Upper lobe of left lung (tissue), 6 donors: Measurements from ENCODE around the gene DERA. TPM values are rescaled to one million over a fixed set of nuclear protein-coding genes. Genes with fewer than 3 reads are reported as not detected.
A peak's percentile ranks its signal among the peaks of the same experiment; 100 is the strongest.
"Not testable (repeated sequence)": the region's sequence is repeated elsewhere in the genome, so short reads cannot be mapped to it uniquely, and the experiment has no call there.

Experiments used
- ATAC-seq, 2 donors: fragments of 200-7000 bp; cut with Tn5 transposase; one replicate each; pipeline ENCODE4 v1.9.1; 2022; ENCODE audit warnings: mild to moderate bottlenecking in 2 of 2, moderate library complexity in 2 of 2; ENCODE audit not compliant: low FRiP score in 2 of 2
- DNase-seq, 2 donors: peaks; one replicate each; pipeline ENCODE4 v3.0.0-alpha.2; 2019 to 2020
- H3K27ac ChIP-seq, 4 donors: fragments of 200-600 bp; sonication (generic); one replicate each; pipeline ENCODE4 v1.5.1; 2016 to 2019
- H3K27me3 ChIP-seq, 4 donors: fragments of 200-600 bp; sonication (generic); one replicate each; pipeline ENCODE4 v1.5.1; 2017 to 2019
- H3K36me3 ChIP-seq, 4 donors: fragments of 200-600 bp; sonication (generic); one replicate each; pipeline ENCODE4 v1.5.1; 2016 to 2019
- H3K4me1 ChIP-seq, 4 donors: fragments of 200-600 bp; sonication (generic); one replicate each; pipeline ENCODE4 v1.5.1; 2018 to 2019
- H3K4me3 ChIP-seq, 4 donors: fragments of 200-600 bp; sonication (generic); one replicate each; pipeline ENCODE4 v1.5.1; 2017 to 2019; ENCODE audit warnings: mild to moderate bottlenecking in 2 of 4, moderate library complexity in 1 of 4
- H3K9me3 ChIP-seq, 4 donors: fragments of 200-600 bp; sonication (generic); one replicate each; pipeline ENCODE4 v1.5.1; 2018 to 2019
- EP300 ChIP-seq, 4 donors: sonication (generic); formaldehyde crosslinking; IDR thresholded peaks; one replicate each; pipeline ENCODE4 v1.5.1; 2017; ENCODE audit warnings: antibody characterized with exemption in 4 of 4, control low read depth in 2 of 4
- POLR2A ChIP-seq, 4 donors: fragments of 450-650 bp; IDR thresholded peaks; one replicate each; pipeline ENCODE4 v1.5.1; 2016 to 2017; ENCODE audit warnings: antibody characterized with exemption in 4 of 4, mild to moderate bottlenecking in 2 of 4
- POLR2AphosphoS5 ChIP-seq, 2 donors: sonication (generic); formaldehyde crosslinking; IDR thresholded peaks; one replicate each; pipeline ENCODE4 v1.5.1; 2017; ENCODE audit warnings: antibody characterized with exemption in 2 of 2
- WGBS, 2 donors: methylation state at CpG; one replicate each; pipeline ENCODE4 v1.1.5; 2017 to 2018; 5-methylcytosine and 5-hydroxymethylcytosine counted together
- total RNA-seq, 6 donors: library from RNA; depleted of rRNA in 4 of 6; stranded (reverse); fragments of >200 nt in 4 of 6; gene quantifications; one replicate each; pipeline versions ENCODE4 v1.1.0 to v1.2.1, GENCODE V29; 2016 to 2021
- TF ChIP-seq, protein P1 (sequence below), 6 experiments: fragments of 450-650 bp in 4 of 6; fragments of 200-600 bp in 2 of 6; sonication (generic) in 2 of 6; IDR thresholded peaks; one replicate each; pipeline ENCODE4 v1.5.1; 2016 to 2019; ENCODE audit warnings: antibody characterized with exemption in 6 of 6
- donor health status: DM: no; HTN: no; CAD: no; lungs with moderate emphysema.
- donor health status: DM: no; HTN: yes; CAD: no; lungs with severe emphysema.

The DERA gene
- total RNA-seq, 6 donors from 2014 or later, result 13.6 to 63.8 (median 39.2) TPM

DNA sequence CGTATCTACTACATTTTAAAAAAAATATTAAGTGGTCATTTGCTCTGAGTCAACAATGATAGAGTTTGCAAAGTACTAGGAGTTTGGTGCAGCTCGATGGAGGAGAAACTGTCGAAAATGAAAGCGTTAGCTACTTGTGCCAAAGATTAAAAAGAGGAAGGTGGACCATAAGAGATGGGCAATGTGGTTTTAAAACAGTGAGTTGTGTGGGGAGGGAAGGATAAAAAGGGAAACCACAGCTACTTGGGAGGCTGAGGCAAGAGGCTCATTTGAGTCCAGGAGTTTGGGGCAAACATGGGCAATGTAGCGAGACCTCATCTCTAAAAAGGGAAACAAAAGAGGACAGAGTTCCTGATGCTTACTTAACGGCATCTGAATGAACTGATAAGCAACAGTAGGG, 47.1 kb upstream of the DERA start:
- no peak overlapping the region for H3K4me3 ChIP-seq
- no peaks in the 10 kb centered on the region for H3K36me3 ChIP-seq
- no peaks in the 10 kb centered on the region for H3K27me3 ChIP-seq
- H3K9me3 ChIP-seq, result no peaks in the 10 kb centered on the region
- H3K4me1 ChIP-seq, result no peaks in the 10 kb centered on the region
- H3K27ac ChIP-seq, result no peak overlapping the region
- ATAC-seq (peak in 1 of 2 donors; percentile 48), DNase-seq (no peak)
- WGBS, 2 donors, result 37 to 60% methylated on average over 6 of the region's 6 CpGs
- no peak for TF ChIP-seq POLR2A (IDR thresholded peaks at IDR 0.05)
- TF ChIP-seq EP300 (IDR thresholded peaks at IDR 0.05), result no peak
- no peak for TF ChIP-seq POLR2AphosphoS5 (IDR thresholded peaks at IDR 0.05)
- TF ChIP-seq, protein P1, sequence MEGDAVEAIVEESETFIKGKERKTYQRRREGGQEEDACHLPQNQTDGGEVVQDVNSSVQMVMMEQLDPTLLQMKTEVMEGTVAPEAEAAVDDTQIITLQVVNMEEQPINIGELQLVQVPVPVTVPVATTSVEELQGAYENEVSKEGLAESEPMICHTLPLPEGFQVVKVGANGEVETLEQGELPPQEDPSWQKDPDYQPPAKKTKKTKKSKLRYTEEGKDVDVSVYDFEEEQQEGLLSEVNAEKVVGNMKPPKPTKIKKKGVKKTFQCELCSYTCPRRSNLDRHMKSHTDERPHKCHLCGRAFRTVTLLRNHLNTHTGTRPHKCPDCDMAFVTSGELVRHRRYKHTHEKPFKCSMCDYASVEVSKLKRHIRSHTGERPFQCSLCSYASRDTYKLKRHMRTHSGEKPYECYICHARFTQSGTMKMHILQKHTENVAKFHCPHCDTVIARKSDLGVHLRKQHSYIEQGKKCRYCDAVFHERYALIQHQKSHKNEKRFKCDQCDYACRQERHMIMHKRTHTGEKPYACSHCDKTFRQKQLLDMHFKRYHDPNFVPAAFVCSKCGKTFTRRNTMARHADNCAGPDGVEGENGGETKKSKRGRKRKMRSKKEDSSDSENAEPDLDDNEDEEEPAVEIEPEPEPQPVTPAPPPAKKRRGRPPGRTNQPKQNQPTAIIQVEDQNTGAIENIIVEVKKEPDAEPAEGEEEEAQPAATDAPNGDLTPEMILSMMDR (IDR thresholded peaks at IDR 0.05), result no peak

DNA sequence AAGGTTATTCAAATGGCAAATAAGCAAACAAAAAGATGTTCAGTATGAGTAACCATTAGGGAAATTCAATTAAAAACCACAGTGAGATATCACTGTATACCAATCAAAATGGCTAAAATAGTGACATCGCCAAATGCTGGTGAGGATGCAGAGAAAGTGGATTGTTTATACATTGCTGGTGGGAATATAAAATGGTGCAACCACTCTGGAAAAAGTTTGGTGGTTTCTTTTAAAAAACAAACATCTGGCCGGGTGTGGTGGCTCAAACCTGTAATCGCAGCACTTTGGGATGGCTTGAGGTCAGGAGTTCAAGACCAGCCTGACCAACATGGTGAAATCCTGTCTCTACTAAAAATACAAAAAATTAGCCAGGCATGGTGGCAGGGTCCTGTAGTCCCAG, 42.9 kb upstream of the DERA start:
- DNase-seq (no peak), ATAC-seq (no peak)
- no peaks in the 10 kb centered on the region for H3K27me3 ChIP-seq
- TF ChIP-seq, protein P1 (IDR thresholded peaks at IDR 0.05), result no peak
- no peak for TF ChIP-seq EP300 (IDR thresholded peaks at IDR 0.05)
- no peak for TF ChIP-seq POLR2A (IDR thresholded peaks at IDR 0.05)
- no peak for TF ChIP-seq POLR2AphosphoS5 (IDR thresholded peaks at IDR 0.05)
- H3K4me3 ChIP-seq, result no peak overlapping the region
- H3K27ac ChIP-seq, result no peak overlapping the region
- H3K4me1 ChIP-seq, result no peaks in the 10 kb centered on the region
- 81 to 94% methylated on average over 3 of the region's 3 CpGs for WGBS, 2 donors
- H3K9me3 ChIP-seq, result no peaks in the 10 kb centered on the region
- H3K36me3 ChIP-seq, result no peaks in the 10 kb centered on the region

DNA sequence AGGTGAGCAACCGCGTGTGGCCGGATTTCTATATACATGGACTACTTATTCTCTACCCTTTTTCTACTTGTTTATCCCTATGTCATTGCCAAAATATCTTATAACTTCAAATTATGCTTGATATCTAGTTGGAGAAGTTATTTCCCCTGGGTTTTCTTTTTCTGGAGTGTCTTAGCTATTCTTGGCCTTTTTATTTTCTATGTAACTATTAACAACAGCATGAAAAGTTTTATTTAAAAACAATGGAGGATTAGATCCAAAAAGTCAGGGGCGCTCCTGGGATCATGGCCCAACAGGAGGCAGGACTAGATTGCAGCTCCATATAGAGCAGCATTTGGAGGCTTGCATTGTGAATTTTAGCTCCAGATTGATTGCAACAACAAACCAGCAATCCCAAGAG, 37.6 kb upstream of the DERA start:
- Histone ChIP-seq H3K27me3 (no peaks in the 10 kb centered on the region), H3K4me3 (no peak overlapping the region), H3K36me3 (no peaks in the 10 kb centered on the region), H3K27ac (no peak overlapping the region), H3K9me3 (no peaks in the 10 kb centered on the region), H3K4me1 (no peaks in the 10 kb centered on the region)
- ATAC-seq, result no peak
- WGBS, 2 donors, result 96 to 97% methylated on average over 4 of the region's 4 CpGs
- DNase-seq, result no peak
- no peak for TF ChIP-seq EP300 (IDR thresholded peaks at IDR 0.05)
- TF ChIP-seq POLR2A (IDR thresholded peaks at IDR 0.05), result no peak
- TF ChIP-seq, protein P1 (IDR thresholded peaks at IDR 0.05), result no peak
- TF ChIP-seq POLR2AphosphoS5 (IDR thresholded peaks at IDR 0.05), result no peak

DNA sequence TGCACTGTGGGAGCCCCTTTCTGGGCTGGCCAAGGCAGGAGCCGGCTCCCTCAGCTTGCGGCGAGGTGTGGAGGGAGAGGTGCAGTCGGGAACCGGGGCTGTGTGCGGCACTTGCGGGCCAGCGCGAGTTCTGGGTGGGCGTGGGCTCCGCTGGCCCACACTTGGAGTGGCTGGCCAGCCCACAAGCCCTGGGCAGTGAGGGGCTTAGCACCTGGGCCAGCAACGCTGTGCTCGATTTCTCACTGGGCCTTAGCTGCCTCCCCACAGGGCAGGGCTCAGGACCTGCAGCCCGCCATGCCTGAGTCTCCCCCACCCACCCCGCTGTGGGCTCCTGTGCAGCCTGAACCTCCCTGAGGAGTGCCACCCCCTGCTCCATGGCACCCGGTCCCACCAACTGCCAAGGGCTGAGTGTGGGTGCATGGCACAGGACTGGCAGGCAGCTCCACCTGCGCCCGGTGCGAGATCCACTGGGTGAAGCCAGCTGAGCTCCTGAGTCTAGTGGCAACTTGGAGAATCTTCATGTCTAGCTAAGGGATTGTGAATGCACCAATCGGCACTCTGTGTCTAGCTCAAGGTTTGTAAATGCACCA, 36.5 kb upstream of the DERA start:
- H3K9me3 ChIP-seq, H3K4me3 ChIP-seq, H3K36me3 ChIP-seq, H3K27me3 ChIP-seq, H3K4me1 ChIP-seq, ATAC-seq, H3K27ac ChIP-seq: not testable (repeated sequence)
- WGBS, 2 donors, result 96 to 99% methylated on average over 7 to 20 of the region's 20 CpGs
- peak in 1 of 2 donors; percentile 58 for DNase-seq

DNA sequence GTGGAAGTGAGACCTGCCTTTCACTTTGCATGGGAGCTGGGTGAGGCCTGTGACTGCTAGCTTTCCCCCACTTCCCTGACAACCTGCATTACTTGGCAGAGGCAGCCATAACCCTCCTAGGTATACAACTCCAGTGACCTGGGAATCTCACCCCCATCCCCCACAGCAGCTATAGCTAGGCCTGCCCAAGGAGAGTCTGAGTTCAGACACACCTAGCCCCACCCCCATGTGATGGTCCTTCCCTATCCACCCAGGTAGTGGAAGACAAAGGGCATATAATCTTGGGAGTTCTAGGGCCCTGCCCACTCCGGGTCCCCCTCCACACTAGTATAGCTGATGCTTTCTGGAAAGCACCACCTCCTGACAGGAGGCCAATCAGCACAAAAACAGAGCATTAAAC, 35.3 kb upstream of the DERA start:
- 79% methylated on average over 1 of the region's 1 CpG; no CpG with 5 or more reads in 1 of the 2 donors for WGBS, 2 donors
- H3K4me3 ChIP-seq, result no peak overlapping the region
- TF ChIP-seq, protein P1 (IDR thresholded peaks at IDR 0.05), result no peak
- TF ChIP-seq POLR2A (IDR thresholded peaks at IDR 0.05) (no peak), EP300 (IDR thresholded peaks at IDR 0.05) (no peak), POLR2AphosphoS5 (IDR thresholded peaks at IDR 0.05) (no peak)

More for the DNA sequence above, 35.3 kb upstream of the DERA start:
- no peaks in the 10 kb centered on the region for H3K36me3 ChIP-seq
- H3K9me3 ChIP-seq, result no peaks in the 10 kb centered on the region
- no peak overlapping the region for H3K27ac ChIP-seq
- H3K4me1 ChIP-seq, result no peaks in the 10 kb centered on the region
- DNase-seq, result no peak
- ATAC-seq, result no peak
- H3K27me3 ChIP-seq, result no peaks in the 10 kb centered on the region
